Activated CD8-positive, alpha-beta memory T cell treated with anti-CD3 and anti-CD28 coated beads for 48 hours (primary cell): ENCODE data around the gene GLS.

Experiments used
- DNase-seq, 3 experiments: peaks; one replicate each; pipeline ENCODE4 v3.0.0-alpha.2; 2020; ENCODE audit warnings: low read depth in 2 of 3, low spot score in 2 of 3

GLS gene

GRCh38 chr2:190968522-190968921 is 87.9 kb downstream of the GLS start:
- DNase-seq: no peak

GRCh38 chr2:190970160-190970559 is 89.5 kb downstream of the GLS start:
- no peak for DNase-seq

GRCh38 chr2:190970873-190971506 is 90.4 kb downstream of the GLS start:
- DNase-seq: no peak

DNA sequence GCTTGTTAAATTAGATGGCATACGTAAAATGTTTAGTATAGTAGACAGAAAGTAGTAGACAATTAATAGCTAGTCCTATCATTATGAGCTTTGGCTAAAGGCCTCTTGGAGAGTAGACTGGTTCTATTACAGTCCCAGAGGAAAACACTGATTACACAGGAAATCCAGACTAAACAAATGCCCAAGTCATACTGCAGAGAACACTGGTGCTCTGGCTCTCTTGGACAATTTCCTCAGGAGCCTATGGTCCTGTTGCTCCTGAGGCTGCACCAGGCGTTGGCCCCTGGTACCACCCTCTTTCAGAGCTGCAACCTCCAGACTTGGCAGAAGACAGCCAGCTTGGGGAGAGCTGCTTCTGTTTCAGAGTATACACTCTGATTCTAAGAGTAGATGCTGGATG is 91.6 kb downstream of the GLS start:
- no peak for DNase-seq

DNA sequence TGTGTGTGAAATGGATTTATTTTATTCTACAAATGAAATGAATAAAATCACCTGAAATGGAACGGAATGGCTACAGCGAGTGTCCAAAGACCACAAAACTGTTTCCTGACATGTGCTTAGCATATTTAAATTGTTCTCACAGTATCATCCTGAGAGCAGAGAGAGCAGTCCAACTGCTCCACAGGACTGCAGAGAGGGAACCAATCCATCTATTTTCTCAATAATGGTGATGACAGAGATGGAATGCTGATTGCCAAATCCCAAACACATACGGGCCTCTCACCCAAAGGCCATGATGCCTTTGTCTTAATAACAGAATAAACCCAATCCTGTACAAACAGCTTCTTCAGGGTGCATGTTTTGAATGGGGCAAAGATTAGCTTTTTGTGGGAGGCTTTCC is 92.2 kb downstream of the GLS start:
- no peak for DNase-seq

GRCh38 chr2:190973262-190973661 is 92.6 kb downstream of the GLS start:
- DNase-seq: no peak

DNA sequence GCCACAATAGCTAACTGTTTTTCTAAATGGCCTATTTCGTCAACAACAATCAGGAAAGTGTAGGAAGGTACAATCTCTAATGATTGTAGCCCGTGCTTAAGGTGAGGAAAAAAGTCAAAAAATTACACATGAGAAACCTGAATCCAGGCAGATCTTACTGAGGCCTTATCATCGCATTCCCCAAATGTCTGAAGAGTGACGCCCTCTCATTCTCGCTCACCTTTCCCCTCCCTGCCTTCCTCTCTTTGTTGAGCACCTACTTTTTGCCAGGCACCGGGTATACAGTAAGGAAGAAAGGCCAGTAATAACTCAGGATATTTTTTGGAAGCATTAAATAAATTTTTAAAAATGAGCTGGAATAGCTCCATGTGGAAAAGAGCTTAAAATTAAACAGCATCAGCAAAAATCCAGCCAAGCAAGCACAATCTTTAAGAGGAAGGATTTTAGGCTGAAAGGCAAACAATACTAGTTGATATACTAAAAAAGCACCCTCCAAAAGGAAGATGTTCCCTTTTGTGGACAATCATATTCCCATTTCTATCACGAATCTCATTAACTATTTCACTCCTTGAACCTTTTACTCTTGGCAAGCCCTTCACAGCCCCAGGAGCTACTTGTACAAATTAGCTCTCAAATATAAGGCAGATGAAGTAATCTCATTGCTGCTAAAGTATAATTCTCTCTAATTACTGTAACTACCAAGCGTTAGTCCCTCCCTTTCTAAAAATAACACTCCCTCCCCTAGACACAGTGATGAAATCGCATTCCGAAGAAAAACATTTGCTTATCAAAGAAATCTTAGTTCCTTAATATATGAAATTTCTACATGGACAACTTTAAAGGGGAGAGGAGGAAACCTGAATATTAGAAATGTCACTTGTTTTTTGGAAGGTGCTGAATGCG is 93.4 kb downstream of the GLS start:
- DNase-seq: no peak

GRCh38 chr2:190974629-190975361 is 94.2 kb downstream of the GLS start:
- DNase-seq: no peak

DNA sequence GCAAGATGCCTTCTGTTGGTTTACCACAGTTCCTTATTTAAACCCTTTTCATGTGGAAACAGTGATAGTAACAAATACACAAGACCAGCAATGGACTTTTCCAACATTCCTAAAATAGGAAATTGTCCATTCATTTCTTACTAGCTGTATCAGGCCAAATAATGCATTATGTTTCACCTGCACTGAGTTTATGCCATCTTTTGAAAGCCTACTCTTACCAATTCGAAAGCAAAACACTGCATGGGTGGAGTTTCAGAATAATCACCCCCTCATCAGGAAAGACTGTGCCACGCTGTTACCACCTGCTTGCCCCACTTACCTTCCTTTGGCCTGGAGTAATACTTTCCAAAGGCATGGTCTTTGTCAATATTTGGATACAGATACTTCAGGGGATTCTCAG is 95.9 kb downstream of the GLS start:
- DNase-seq: no peak

GRCh38 chr2:190977505-190977904 is 96.9 kb downstream of the GLS start:
- no peak for DNase-seq

- DNase-seq: no peak
Observed at GRCh38 chr2:190978389-190979053, 97.9 kb downstream of the GLS start.

DNA sequence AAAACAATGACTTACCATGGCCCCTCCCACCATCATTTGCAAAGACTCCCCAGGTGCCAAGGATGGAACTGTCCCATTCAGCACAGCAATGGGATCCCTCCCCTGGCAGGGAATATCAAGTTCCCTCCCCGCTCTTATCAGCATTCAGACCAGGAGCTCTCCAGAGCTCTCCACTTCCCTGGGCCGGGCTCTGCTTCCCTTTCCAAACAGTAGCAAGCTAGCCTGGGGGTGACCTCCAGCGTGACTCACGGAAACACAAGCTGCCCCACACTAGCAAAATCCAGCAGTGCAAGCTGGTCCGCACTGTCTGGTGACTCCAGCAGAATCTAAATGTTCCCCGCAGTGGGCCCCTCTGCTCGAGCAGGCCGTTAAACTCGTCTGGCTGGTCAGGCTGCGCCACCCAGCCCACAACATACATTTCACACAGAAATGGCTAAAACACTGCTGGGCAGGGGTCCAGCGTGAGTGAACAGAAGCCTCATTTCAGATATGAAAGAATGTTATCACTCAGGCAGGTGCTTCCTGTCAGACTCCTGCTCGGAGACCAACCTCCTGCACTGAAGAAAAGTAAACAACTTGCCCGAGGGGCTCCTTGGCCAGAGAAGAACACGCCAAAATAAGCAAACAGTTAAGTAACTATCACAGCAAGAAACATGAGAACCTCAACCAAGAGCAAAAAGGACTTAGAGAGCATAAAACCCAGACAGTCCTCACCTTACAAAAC is 99.4 kb downstream of the GLS start:
- DNase-seq: no peak

- no peak for DNase-seq
Observed at GRCh38 chr2:190980630-190981209, 100.1 kb downstream of the GLS start.

DNA sequence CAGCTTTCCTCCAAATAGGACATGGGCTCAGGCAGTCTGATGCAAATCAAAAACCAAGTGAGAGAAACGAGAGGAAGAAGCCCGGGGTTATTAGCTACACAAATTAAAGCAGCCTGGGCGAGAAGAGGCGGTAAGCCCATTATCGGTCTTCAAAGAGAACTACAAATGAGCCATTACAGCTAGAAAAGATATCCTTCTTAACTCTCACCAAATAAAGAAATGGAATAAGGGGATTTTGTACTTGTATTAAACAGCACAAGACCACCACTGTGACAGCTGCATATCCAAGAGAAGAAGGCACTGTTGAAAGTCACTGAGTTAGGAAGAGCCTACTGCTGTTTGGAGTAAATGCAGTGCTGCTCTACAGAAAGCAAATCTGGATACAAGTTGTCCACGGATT is 100.7 kb downstream of the GLS start:
- DNase-seq: no peak

DNA sequence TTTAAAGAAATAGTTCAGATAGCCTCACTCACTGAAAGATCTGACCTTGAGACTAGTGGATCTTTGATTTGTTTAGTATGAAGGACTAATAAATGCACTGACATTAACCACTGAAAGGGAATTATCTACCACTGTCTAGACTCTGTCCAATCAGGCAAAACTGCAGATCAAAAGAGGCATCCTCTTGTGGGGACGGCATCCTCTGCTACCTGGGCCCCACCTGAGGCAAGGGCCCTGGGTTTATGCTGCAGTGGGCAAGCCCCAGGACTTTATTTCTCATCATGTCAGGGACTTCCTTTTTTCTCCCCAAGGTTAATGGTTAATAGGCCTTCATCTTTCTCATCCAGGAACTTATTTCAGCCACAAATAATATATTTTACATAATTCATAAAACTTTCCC is 101.1 kb downstream of the GLS start:
- DNase-seq: no peak

GRCh38 chr2:190982262-190983034 is 101.8 kb downstream of the GLS start:
- no peak for DNase-seq

- no peak for DNase-seq
Observed at GRCh38 chr2:190984595-190984994, 104.0 kb downstream of the GLS start.

- DNase-seq: no peak
Observed at GRCh38 chr2:190986221-190986953, 105.8 kb downstream of the GLS start.

GRCh38 chr2:190987116-190987515 is 106.5 kb downstream of the GLS start:
- DNase-seq: no peak
